ENCODE measurements around the gene DYNLRB2. TPM values are rescaled to one million over a fixed set of nuclear protein-coding genes. Genes with fewer than 3 reads are reported as not detected.

The DYNLRB2 gene
- total and polyA plus RNA-seq, 10 of the 15 experiments (the other 5 are each of a cell fraction or from before 2014, with no cell fraction given): 0.21 to 1.2 (median 0.40) TPM; not detected in 5

DNA sequence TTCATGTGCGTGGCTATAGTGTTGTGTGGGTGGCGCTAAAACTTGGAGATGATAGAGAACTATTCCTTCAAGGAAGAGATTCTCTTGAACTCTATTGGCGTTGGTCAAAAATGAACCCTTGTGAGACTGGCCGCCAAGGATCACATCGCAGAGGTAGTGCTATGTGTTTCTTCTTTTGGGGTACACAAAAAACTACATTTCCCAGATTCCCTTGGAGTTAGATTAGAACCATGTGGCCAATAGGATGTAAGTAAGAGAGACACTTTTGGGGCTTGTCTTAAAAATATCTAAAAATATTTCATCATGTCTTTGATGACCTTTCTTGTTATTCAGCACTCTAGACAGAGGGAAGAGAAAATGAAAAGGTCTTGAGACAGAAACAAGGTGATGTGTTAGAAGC lies 25.4 kb upstream of the DYNLRB2 start:
- CTCF ChIA-PET: no interaction called here
- Histone ChIP-seq H2AFZ (ENCODE audit: control insufficient read depth, low read depth, low read length) (no peak overlapping the region), H3K9me3 (replicated peaks; ENCODE audit: control insufficient read depth, insufficient read depth, low read length) (no peaks in the 10 kb centered on the region), H4K20me1 (ENCODE audit: control insufficient read depth, insufficient read depth) (no peaks in the 10 kb centered on the region), H3K4me1 (ENCODE audit: control insufficient read depth, insufficient read depth, low read length) (no peaks in the 10 kb centered on the region), H3K9ac (ENCODE audit: control insufficient read depth, insufficient read depth, low read length) (no peak overlapping the region), H3K4me3 (no peak overlapping the region), H3K79me2 (ENCODE audit: control insufficient read depth, insufficient read depth, low read length) (no peaks in the 10 kb centered on the region), H3K36me3 (ENCODE audit: control insufficient read depth in 2 of 2, insufficient read depth in 2 of 2, low read length in 1 of 2) (no peaks in the 10 kb centered on the region), H3K27ac (ENCODE audit: control insufficient read depth, insufficient read depth) (no peak overlapping the region), H3K4me2 (ENCODE audit: control insufficient read depth, insufficient read depth) (no peak overlapping the region), H3K27me3 (replicated peaks in 1 of 2; ENCODE audit: control insufficient read depth in 2 of 2, insufficient read depth in 2 of 2, low read length in 1 of 2) (no peaks in the 10 kb centered on the region)
- RAD21 ChIA-PET (ENCODE audit: unreplicated experiment): no interaction called here
- no TSS peak for BruUV-seq (replicated peaks)
- POLR2A ChIA-PET: no interaction called here
- in situ Hi-C loops (cut with MboI): no loop called here
- DNase-seq (ENCODE audit: low read depth, low spot score) (no peak), FAIRE-seq (no peak), ATAC-seq (no peak)
- SMC1A ChIA-PET (ENCODE audit: uncharacterized antibody, unreplicated experiment): no interaction called here
- intact Hi-C loops (cut with micrococcal nuclease; ENCODE audit: unreplicated experiment): no loop called here
- WGBS (ENCODE audit: insufficient coverage, insufficient replicate concordance, low lambda C conversion rate, missing lambda C conversion rate): 43% methylated on average over 5 of the region's 5 CpGs
- no peak for TF ChIP-seq CREB1 (IDR thresholded peaks at IDR 0.05; ENCODE audit: low read depth)
- no peak for TF ChIP-seq JUNB (IDR thresholded peaks at IDR 0.05)
- no peak for TF ChIP-seq MTA2 (IDR thresholded peaks at IDR 0.05; ENCODE audit: low read depth)
- no peak for TF ChIP-seq STAT1 (conservative IDR thresholded peaks at IDR 0.05)
- no peak for TF ChIP-seq NR2C2 (IDR thresholded peaks at IDR 0.05; ENCODE audit: borderline replicate concordance, control insufficient read depth, insufficient read length, low read depth)
- TF ChIP-seq, protein P1, sequence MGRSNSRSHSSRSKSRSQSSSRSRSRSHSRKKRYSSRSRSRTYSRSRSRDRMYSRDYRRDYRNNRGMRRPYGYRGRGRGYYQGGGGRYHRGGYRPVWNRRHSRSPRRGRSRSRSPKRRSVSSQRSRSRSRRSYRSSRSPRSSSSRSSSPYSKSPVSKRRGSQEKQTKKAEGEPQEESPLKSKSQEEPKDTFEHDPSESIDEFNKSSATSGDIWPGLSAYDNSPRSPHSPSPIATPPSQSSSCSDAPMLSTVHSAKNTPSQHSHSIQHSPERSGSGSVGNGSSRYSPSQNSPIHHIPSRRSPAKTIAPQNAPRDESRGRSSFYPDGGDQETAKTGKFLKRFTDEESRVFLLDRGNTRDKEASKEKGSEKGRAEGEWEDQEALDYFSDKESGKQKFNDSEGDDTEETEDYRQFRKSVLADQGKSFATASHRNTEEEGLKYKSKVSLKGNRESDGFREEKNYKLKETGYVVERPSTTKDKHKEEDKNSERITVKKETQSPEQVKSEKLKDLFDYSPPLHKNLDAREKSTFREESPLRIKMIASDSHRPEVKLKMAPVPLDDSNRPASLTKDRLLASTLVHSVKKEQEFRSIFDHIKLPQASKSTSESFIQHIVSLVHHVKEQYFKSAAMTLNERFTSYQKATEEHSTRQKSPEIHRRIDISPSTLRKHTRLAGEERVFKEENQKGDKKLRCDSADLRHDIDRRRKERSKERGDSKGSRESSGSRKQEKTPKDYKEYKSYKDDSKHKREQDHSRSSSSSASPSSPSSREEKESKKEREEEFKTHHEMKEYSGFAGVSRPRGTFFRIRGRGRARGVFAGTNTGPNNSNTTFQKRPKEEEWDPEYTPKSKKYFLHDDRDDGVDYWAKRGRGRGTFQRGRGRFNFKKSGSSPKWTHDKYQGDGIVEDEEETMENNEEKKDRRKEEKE (IDR thresholded peaks at IDR 0.05): no peak
- TF ChIP-seq, protein P2, sequence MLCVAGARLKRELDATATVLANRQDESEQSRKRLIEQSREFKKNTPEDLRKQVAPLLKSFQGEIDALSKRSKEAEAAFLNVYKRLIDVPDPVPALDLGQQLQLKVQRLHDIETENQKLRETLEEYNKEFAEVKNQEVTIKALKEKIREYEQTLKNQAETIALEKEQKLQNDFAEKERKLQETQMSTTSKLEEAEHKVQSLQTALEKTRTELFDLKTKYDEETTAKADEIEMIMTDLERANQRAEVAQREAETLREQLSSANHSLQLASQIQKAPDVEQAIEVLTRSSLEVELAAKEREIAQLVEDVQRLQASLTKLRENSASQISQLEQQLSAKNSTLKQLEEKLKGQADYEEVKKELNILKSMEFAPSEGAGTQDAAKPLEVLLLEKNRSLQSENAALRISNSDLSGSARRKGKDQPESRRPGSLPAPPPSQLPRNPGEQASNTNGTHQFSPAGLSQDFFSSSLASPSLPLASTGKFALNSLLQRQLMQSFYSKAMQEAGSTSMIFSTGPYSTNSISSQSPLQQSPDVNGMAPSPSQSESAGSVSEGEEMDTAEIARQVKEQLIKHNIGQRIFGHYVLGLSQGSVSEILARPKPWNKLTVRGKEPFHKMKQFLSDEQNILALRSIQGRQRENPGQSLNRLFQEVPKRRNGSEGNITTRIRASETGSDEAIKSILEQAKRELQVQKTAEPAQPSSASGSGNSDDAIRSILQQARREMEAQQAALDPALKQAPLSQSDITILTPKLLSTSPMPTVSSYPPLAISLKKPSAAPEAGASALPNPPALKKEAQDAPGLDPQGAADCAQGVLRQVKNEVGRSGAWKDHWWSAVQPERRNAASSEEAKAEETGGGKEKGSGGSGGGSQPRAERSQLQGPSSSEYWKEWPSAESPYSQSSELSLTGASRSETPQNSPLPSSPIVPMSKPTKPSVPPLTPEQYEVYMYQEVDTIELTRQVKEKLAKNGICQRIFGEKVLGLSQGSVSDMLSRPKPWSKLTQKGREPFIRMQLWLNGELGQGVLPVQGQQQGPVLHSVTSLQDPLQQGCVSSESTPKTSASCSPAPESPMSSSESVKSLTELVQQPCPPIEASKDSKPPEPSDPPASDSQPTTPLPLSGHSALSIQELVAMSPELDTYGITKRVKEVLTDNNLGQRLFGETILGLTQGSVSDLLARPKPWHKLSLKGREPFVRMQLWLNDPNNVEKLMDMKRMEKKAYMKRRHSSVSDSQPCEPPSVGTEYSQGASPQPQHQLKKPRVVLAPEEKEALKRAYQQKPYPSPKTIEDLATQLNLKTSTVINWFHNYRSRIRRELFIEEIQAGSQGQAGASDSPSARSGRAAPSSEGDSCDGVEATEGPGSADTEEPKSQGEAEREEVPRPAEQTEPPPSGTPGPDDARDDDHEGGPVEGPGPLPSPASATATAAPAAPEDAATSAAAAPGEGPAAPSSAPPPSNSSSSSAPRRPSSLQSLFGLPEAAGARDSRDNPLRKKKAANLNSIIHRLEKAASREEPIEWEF (IDR thresholded peaks at IDR 0.05; ENCODE audit: insufficient replicate concordance, low read depth, low read length): no peak
- TF ChIP-seq, protein P3, sequence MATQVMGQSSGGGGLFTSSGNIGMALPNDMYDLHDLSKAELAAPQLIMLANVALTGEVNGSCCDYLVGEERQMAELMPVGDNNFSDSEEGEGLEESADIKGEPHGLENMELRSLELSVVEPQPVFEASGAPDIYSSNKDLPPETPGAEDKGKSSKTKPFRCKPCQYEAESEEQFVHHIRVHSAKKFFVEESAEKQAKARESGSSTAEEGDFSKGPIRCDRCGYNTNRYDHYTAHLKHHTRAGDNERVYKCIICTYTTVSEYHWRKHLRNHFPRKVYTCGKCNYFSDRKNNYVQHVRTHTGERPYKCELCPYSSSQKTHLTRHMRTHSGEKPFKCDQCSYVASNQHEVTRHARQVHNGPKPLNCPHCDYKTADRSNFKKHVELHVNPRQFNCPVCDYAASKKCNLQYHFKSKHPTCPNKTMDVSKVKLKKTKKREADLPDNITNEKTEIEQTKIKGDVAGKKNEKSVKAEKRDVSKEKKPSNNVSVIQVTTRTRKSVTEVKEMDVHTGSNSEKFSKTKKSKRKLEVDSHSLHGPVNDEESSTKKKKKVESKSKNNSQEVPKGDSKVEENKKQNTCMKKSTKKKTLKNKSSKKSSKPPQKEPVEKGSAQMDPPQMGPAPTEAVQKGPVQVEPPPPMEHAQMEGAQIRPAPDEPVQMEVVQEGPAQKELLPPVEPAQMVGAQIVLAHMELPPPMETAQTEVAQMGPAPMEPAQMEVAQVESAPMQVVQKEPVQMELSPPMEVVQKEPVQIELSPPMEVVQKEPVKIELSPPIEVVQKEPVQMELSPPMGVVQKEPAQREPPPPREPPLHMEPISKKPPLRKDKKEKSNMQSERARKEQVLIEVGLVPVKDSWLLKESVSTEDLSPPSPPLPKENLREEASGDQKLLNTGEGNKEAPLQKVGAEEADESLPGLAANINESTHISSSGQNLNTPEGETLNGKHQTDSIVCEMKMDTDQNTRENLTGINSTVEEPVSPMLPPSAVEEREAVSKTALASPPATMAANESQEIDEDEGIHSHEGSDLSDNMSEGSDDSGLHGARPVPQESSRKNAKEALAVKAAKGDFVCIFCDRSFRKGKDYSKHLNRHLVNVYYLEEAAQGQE (IDR thresholded peaks at IDR 0.05; ENCODE audit: low read depth, low read length): no peak
- TF ChIP-seq IRF4 (IDR thresholded peaks at IDR 0.05; ENCODE audit: low read depth, low read length): no peak
- TF ChIP-seq RBBP5 (conservative IDR thresholded peaks at IDR 0.05): no peak
- no peak for TF ChIP-seq MEF2B (IDR thresholded peaks at IDR 0.05; ENCODE audit: partially characterized antibody, poor library complexity, severe bottlenecking)
- TF ChIP-seq SIX5 (IDR thresholded peaks at IDR 0.05; ENCODE audit: low read depth, low read length, severe bottlenecking): no peak
- no peak for TF ChIP-seq YY1 (IDR thresholded peaks at IDR 0.05; ENCODE audit: low read depth, low read length)
- TF ChIP-seq, protein P4, sequence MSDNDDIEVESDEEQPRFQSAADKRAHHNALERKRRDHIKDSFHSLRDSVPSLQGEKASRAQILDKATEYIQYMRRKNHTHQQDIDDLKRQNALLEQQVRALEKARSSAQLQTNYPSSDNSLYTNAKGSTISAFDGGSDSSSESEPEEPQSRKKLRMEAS (IDR thresholded peaks at IDR 0.05; ENCODE audit: low read depth, low read length): no peak
